Neural cell (in vitro differentiated cells): ENCODE results near the gene NCEH1. TPM values are rescaled to one million over a fixed set of nuclear protein-coding genes. Genes with fewer than 3 reads are reported as not detected.

Source experiments
- H2AFZ ChIP-seq: fragments of 200-600, 300-800 bp; sonication (generic), shearing (Covaris generic); 2 replicates; pipeline ENCODE4 v1.6.0; 2014; ENCODE audit warnings: low read depth, mild to moderate bottlenecking, antibody characterized with exemption, low read length, moderate library complexity
- H3F3A ChIP-seq: fragments of 200-600 bp; shearing (Covaris generic); 2 replicates; pipeline ENCODE4 v1.6.1; 2016; ENCODE audit warnings: mild to moderate bottlenecking, moderate library complexity, mixed read lengths, antibody characterized with exemption, low read length; ENCODE audit not compliant: insufficient read depth, poor library complexity, severe bottlenecking
- H3K27ac ChIP-seq: fragments of 200-600, 300-800 bp; sonication (generic), shearing (Covaris generic); 2 replicates; pipeline ENCODE4 v1.5.1; 2014; ENCODE audit warnings: mild to moderate bottlenecking, low read length, moderate library complexity
- H3K27me3 ChIP-seq: fragments of 300-800, 200-600 bp; sonication (generic), shearing (Covaris generic); 2 replicates; pipeline ENCODE4 v1.6.0; 2014; ENCODE audit warnings: mild to moderate bottlenecking, low read depth, low read length, moderate library complexity; ENCODE audit not compliant: insufficient read depth
- H3K36me3 ChIP-seq: fragments of 300-800, 200-600 bp; sonication (generic), shearing (Covaris generic); 2 replicates; pipeline ENCODE4 v1.5.1; 2014; ENCODE audit warnings: mild to moderate bottlenecking, antibody characterized with exemption, low read length, moderate library complexity; ENCODE audit not compliant: insufficient read depth
- H3K4me2 ChIP-seq: fragments of 300-800, 200-600 bp; sonication (generic), shearing (Covaris generic); 2 replicates; pipeline ENCODE4 v1.6.0; 2014; ENCODE audit warnings: mild to moderate bottlenecking, low read length
- H3K4me3 ChIP-seq: fragments of 300-800, 200-600 bp; sonication (generic), shearing (Covaris generic); 2 replicates; pipeline ENCODE4 v1.5.1; 2014; ENCODE audit warnings: mild to moderate bottlenecking, low read length, moderate library complexity
- H3K79me2 ChIP-seq: fragments of 200-600 bp; shearing (Covaris generic); replicated peaks from 2 replicates; pipeline ENCODE4 v1.6.0; 2014; ENCODE audit warnings: mild to moderate bottlenecking, low read length, moderate library complexity; ENCODE audit not compliant: insufficient read depth
- H3K9ac ChIP-seq: fragments of 300-800, 200-600 bp; sonication (generic), shearing (Covaris generic); 2 replicates; pipeline ENCODE4 v1.6.1; 2016; ENCODE audit warnings: mild to moderate bottlenecking, low read length, mixed read lengths
- H3K9me2 ChIP-seq: fragments of 200-600 bp; shearing (Covaris generic); 2 replicates; pipeline ENCODE4 v1.6.1; 2016; ENCODE audit warnings: mild to moderate bottlenecking, low read length, mixed read lengths; ENCODE audit not compliant: insufficient read depth
- H3K9me3 ChIP-seq: fragments of 200-600, 300-800 bp; sonication (generic), shearing (Covaris generic); 2 replicates; pipeline ENCODE4 v1.6.1; 2016; ENCODE audit warnings: mild to moderate bottlenecking, mixed run types, low read length, moderate library complexity, mixed read lengths
- H4K20me1 ChIP-seq: fragments of 200-600 bp; shearing (Covaris generic); 2 replicates; pipeline ENCODE4 v1.6.1; 2016; ENCODE audit warnings: mild to moderate bottlenecking, mixed run types; ENCODE audit not compliant: insufficient read depth
- CTCF ChIP-seq: fragments of 450-650 bp; IDR thresholded peaks from 2 replicates; pipeline ENCODE4 v1.5.1; 2014; ENCODE audit warnings: antibody characterized with exemption, mild to moderate bottlenecking, moderate library complexity; ENCODE audit not compliant: poor library complexity, severe bottlenecking
- EP300 ChIP-seq: fragments of 450-650 bp; conservative IDR thresholded peaks from 2 replicates; pipeline ENCODE4 v1.6.1; 2014; ENCODE audit warnings: antibody characterized with exemption, mild to moderate bottlenecking, moderate library complexity; ENCODE audit not compliant: poor library complexity, severe bottlenecking
- EZH2 ChIP-seq: fragments of 200-600, 300-800 bp; shearing (Covaris generic), sonication (generic); IDR thresholded peaks from 2 replicates; pipeline ENCODE4 v1.6.1; 2014; ENCODE audit warnings: antibody characterized with exemption, low read length, borderline replicate concordance, mild to moderate bottlenecking; ENCODE audit not compliant: insufficient read depth, poor library complexity, severe bottlenecking
- MXI1 ChIP-seq: fragments of 450-650 bp; conservative IDR thresholded peaks from 2 replicates; pipeline ENCODE4 v1.6.1; 2014; ENCODE audit warnings: antibody characterized with exemption, mild to moderate bottlenecking; ENCODE audit not compliant: poor library complexity, severe bottlenecking
- POLR2AphosphoS5 ChIP-seq: IDR thresholded peaks from 2 replicates; pipeline ENCODE4 v1.6.1; 2012
- RAD21 ChIP-seq: fragments of 450-650 bp; conservative IDR thresholded peaks from 2 replicates; pipeline ENCODE4 v1.6.1; 2014; ENCODE audit warnings: antibody characterized with exemption, mild to moderate bottlenecking, moderate library complexity
- REST ChIP-seq: IDR thresholded peaks from 2 replicates; pipeline ENCODE4 v1.6.1; 2012; ENCODE audit warnings: borderline replicate concordance
- SMC3 ChIP-seq: fragments of 450-650 bp; conservative IDR thresholded peaks from 2 replicates; pipeline ENCODE4 v1.6.1; 2014; ENCODE audit warnings: antibody characterized with exemption, mild to moderate bottlenecking, moderate library complexity; ENCODE audit not compliant: poor library complexity
- TAF1 ChIP-seq: IDR thresholded peaks from 2 replicates; pipeline ENCODE4 v1.6.1; 2012; ENCODE audit warnings: low read depth
- polyA plus RNA-seq: library from polyadenylated mRNA; depleted of rRNA; stranded (reverse); fragments of >200 nt; gene quantifications from 2 replicates; pipeline ENCODE4 v1.2.3, GENCODE V29; 2014

The NCEH1 gene
- polyA plus RNA-seq, 1 donor from 2014 or later, result 2.1 TPM

- Histone ChIP-seq H3F3A (no peaks in the 10 kb centered on the region), H3K27me3 (no peaks in the 10 kb centered on the region), H4K20me1 (no peaks in the 10 kb centered on the region), H3K9ac (no peak overlapping the region), H2AFZ (no peak overlapping the region), H3K4me2 (no peak overlapping the region), H3K36me3 (no peaks in the 10 kb centered on the region), H3K4me3 (no peak overlapping the region), H3K9me2 (no peaks in the 10 kb centered on the region), H3K9me3 (no peaks in the 10 kb centered on the region), H3K79me2 (no peaks in the 10 kb centered on the region), H3K27ac (no peak overlapping the region)
- TF ChIP-seq MXI1, result no peak
- TF ChIP-seq EZH2, result no peak
- no peak for TF ChIP-seq CTCF
- no peak for TF ChIP-seq REST
- no peak for TF ChIP-seq RAD21
- TF ChIP-seq SMC3, result no peak
- no peak for TF ChIP-seq TAF1
- no peak for TF ChIP-seq EP300
- TF ChIP-seq POLR2AphosphoS5, result no peak
Measured at GRCh38 chr3:172586436-172586835, 124.4 kb downstream of the NCEH1 start.

- H3K4me3 ChIP-seq, result no peak overlapping the region
- no peak overlapping the region for H3K4me2 ChIP-seq
- H3F3A ChIP-seq, result no peaks in the 10 kb centered on the region
- H4K20me1 ChIP-seq, result no peaks in the 10 kb centered on the region
- no peak overlapping the region for H3K27ac ChIP-seq
- H3K79me2 ChIP-seq, result no peaks in the 10 kb centered on the region
- TF ChIP-seq TAF1 (no peak), RAD21 (no peak), EP300 (no peak), CTCF (no peak), MXI1 (no peak), POLR2AphosphoS5 (no peak), REST (no peak), SMC3 (no peak), EZH2 (no peak)
- H3K27me3 ChIP-seq, result no peaks in the 10 kb centered on the region
- H3K9me3 ChIP-seq, result no peaks in the 10 kb centered on the region
- H3K9me2 ChIP-seq, result no peaks in the 10 kb centered on the region
- H2AFZ ChIP-seq, result no peak overlapping the region
- H3K36me3 ChIP-seq, result no peaks in the 10 kb centered on the region
- no peak overlapping the region for H3K9ac ChIP-seq
Measured at GRCh38 chr3:172585954-172586353, 124.9 kb downstream of the NCEH1 start.
